Head of caudate nucleus (tissue), 42 donors: ENCODE results near the gene MX2.

Experiments used
- DNase-seq, 42 donors: peaks; one replicate each; pipeline versions ENCODE4 v3.0.0 to v3.0.0-alpha.2; 2020 to 2021; ENCODE audit warnings: mixed read lengths in 7 of 42
- intact Hi-C: fragments of 100-400 bp; cut with DNase I; formaldehyde crosslinking; loops from one replicate; pipeline ENCODE4 v1.15.0; 2022

MX2 gene

DNA sequence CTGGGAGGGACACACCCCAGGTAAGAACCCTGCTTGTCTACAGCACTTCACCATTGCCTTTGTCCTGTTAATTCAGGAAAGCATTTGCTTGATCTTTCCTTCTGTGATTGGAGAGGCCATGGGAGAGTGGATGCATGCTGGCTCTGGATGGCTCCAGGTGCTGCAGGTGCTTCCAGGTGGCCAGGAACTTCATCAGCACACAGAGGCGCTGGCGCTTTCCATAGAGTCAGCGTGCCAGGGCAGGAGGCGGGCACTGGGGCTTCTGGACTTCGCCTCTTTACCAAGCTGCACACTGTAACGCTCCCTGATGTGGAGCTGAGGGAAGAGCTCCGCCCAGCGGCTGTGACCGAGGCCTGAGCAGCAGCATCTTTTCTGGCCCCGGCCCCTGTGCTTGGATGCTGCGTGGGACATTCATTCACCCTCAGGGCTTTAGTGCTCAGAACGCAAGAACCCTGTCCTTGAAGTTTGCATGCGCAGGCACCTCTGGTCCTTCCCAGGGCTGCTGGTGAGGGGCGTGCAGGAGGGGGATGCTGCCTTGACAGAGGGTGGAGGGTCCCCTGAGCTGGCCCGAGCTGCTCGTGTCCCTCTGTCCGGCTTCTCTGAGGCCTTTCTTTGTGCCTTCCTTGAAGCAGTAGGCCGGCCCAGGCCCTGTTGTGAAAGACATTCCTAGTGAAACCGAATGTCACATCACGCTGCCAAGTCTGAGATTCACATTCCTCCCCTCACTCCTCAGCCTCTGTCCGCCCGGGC lies 1.6 kb upstream of the MX2 start:
- DNase-seq = peak in 3 of 42 donors; percentile 11 to 14 (median 12)

GRCh38 chr21:41361053-41361785 lies 608 bp upstream of the MX2 start:
- DNase-seq = peak in 3 of 42 donors; percentile 9 to 29 (median 9)
- intact Hi-C loops = no loop called here

More for the DNA sequence above, 1.6 kb upstream of the MX2 start:
- intact Hi-C loops = no loop called here

GRCh38 chr21:41362605-41363369 lies 960 bp downstream of the MX2 start:
- intact Hi-C loops = no loop called here
- peak in 4 of 42 donors; percentile 6 to 12 (median 9) for DNase-seq

DNA sequence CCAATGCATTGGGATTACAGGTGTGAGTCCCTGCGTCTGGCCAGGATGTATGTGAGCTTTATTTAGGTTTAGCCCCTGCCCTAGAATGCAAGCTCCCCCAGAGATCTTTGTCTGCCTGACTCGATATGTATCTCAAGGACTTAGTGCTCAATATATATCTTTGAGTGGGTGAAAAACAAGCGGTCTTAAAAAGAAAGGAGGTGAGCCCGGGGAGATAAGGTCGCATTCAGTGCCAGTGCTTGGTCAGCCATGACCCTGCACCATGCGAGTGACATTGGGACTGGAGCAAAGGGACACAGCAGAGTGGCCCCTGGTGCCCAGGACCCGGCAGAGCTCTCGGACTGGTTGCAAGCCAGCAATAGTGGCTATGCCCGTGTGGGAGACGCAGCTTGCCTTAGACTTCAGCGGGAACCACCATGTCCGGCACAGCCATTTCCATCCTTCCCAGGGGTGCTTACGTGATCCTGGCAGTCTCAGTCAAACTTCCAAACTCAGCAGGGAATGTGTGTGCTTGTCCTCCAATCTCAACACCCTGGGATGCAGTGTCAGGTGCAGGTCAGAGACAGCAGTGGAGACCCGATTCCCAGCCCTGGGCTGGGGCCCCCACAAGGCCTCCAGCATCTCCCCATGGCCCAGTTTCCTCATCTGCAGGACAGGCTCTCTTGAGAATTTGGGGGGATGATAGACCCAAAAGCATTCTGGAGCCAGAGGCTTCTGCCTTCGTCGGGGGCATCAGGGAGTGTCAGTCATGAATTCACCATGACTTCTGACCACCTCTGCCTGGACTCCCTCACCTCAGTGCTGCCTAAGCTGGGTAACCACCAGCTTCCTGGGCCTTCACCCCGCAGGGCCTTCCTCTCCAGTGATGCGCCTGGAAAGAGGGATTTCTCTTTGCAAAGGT lies 1.8 kb downstream of the MX2 start:
- DNase-seq = peak in 7 of 42 donors; percentile 2 to 30 (median 8)
- intact Hi-C loops = no loop called here

DNA sequence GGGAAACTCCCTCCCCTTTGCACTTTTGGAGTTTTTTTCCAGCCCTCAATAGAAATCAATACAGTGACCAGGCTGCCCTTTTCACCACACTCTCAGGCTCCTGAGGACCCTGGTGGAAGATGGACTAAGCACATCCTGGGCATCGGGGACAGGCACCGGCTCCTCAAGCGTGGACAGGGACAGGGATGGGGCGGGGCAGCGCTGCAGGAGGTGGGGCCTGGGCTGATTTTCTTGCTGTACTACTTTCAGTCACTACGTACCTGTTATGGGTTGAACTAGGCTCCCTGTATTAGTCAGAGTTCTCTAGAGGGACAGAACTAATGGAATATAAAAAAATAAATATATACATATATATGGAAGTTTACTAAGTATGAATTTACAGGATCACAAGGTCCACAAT lies 2.5 kb downstream of the MX2 start:
- intact Hi-C loops = no loop called here
- DNase-seq = peak in 7 of 42 donors; percentile 6 to 15 (median 9)

- peak in 3 of 42 donors; percentile 4 to 19 (median 5) for DNase-seq
- intact Hi-C loops = no loop called here
Observed at GRCh38 chr21:41365377-41366107, 3.7 kb downstream of the MX2 start.

- DNase-seq = peak in 5 of 42 donors; percentile 9 to 33 (median 19)
- intact Hi-C loops = no loop called here
Observed at GRCh38 chr21:41366522-41367151, 4.8 kb downstream of the MX2 start.

- intact Hi-C loops = no loop called here
- peak in 2 of 42 donors; percentile 21 to 28 for DNase-seq
Observed at GRCh38 chr21:41367301-41367944, 5.6 kb downstream of the MX2 start.

DNA sequence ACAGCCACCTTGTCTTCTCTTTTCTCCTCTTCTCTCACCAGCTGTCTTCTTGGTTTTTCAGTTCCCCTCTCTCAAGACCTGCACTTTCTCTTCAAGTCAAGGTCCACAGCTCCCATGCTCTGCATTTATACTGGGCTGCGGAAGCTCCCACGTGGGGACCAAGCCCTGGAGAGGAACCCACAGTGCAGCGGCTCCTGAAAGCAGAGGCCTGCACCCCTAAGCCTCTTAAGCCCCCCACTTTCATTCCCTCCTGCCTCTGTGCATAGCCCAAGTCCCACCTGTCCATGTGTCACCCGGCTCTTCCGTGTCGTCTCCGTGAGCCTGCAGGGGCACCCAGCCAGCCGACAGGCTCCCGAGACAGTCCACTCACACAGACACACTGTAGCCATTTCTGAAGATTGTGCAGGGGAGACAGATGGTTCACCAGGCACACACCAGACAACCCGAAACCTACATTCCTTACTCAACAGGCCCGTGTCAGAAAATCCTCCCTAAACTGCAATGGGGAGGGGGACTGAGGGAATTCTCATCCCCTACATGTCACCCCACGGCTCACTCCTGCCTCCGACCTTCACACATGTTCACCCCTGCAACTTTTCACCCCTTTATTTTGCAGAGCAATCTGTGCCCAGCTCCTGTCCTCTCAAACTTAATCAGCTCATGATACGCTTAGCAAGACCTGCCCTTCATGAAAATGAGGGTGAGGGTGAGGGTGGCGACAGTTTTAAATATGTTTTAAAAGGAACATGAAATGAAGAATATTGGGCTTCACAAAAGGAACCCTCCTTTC lies 6.3 kb downstream of the MX2 start:
- DNase-seq = peak in 7 of 42 donors; percentile 12 to 41 (median 22)
- intact Hi-C loops = no loop called here

DNA sequence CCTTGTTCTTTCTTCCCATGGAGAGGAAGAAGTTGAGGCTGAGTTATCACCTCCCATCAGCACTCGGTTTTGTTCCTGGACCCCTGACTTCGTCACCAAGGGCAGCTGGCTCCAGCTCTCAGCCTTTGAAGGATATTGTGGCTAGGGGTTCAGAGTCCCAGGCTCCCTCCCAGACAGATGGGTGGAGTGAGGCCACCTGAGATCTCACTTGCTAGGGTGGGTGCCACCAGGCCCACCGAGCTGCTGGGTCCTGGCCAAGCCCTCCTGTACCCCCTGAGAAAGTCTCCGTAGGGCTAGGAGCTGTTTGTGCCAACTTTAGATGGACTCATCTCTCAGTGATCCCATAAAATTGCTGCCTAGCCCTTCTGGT lies 6.9 kb downstream of the MX2 start:
- intact Hi-C loops = no loop called here
- peak in 3 of 42 donors; percentile 5 to 27 (median 21) for DNase-seq

DNA sequence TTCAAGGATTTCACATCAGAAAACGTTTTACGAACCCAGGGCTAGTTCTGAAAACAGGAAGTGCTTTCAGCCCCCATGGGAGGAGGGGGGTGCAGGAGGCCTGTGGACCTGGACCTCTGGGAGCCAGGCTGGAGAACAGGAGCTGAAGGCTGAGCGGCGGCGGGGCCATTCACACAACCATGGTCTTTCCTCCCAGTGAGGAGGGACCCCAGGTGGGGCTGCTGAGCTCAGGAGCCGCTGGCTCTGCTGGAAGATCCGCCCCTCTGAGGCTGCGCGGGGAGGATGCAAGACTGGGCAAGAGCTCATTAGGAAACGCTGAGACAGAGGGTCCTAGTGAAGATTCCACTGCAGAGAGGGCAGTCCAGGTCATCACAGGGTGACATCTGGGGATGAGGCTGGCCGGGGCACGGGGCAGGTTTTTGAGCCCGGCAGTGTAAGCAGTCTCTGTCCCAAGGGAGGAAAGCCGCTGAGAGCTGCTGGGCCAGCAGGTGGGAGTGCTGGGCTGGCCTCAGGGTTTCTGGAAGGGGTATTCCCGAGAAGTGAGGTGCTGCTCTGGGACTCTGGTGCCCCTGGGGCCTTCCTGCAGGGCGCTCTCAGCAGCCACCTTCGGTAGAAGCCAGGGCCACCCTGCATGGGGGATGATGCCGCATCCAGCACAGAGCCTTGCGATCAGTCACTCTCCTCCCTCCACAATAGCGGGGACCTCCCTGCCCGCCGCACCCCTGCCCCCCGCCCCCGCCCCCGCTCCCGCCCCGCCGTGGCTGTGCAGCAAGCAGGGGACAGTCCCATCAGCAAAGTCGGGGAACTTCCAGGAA lies 7.5 kb downstream of the MX2 start:
- DNase-seq = peak in 7 of 42 donors; percentile 1 to 42 (median 13)

DNA sequence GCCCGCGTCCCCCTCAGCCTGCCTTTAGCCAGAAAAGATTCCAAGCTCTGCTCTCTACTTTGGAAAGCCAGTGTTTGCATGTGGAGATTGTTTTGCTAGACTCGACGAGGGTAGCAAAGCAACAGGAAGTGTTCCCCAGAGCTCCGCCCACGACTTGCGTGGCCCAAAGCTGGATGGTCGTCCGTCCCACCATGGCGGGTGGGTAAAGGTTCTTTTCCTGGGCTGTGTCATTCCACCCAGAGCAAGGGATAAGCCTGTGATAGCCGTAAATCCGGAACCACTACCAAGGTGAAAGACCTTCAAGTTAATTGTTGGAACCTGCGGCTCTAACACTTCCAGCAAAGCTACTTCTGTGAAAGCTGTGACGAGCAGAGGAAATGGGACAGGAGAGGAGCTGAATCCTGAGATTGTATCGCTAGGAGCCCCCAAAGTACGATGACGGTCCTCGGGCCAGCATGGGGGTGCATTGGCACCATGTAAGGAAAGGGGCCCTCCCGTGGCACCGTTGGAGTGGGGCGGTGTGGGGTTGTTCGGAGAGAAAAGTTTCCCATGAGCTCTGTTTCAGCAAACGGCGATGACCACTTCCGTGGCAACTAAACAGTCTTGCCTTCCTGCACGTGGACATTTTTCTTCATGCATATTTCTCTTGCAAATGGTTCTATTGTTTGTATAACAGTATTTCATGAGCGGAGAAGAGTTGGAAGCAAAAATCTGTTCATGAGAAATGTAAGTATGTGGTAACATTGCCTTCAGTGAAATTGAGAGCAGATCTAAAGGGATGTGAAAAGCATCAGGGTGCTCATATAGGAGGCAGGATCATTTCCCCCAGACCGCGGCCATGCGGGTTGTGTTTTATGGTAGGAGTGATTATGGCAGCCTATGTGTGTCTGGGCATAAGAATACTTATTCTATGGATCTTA lies 8.4 kb downstream of the MX2 start:
- peak in 7 of 42 donors; percentile 2 to 44 (median 13) for DNase-seq
- intact Hi-C loops = no loop called here

More for the DNA sequence above, 7.5 kb downstream of the MX2 start:
- intact Hi-C loops = no loop called here

DNA sequence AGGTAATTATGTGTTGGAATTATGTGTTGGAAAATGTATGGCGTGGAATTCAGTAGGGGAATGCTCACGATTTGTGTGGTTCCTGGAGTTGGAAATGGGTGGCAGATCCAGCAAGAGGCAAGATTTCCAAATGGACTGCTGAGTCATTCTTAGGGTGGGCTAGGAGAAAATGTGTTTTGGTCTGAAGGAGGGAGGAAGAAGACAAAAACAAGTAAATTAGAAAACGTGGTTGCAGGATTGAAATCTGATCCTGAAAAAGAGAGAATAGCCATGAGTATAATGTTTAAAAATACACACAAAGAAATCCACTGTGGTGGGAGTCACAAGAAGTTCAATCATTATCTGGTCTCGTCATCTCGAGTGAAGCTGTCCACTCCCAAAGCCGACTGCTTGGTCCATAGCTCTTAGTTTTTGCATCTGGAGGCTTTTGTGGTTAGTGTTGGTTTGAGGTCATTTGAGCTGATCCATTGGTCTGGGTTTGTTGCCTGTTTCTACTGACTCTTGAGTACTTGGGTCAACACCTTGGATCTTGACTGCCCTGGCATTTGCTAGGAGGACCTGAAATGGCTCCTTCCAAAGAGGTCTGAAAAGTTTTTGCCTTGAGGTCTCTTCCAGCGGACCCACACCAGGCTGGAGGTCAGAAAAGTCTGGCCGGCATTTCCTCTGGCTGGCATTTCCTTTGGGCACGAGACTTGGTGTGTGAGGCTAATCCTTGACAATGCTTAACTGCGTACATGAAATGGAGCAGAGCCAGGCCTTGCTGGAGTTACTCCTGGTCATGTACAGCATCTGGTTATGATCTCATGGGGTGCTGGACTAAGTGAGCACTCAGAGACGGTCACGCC lies 9.2 kb downstream of the MX2 start:
- peak in 3 of 42 donors; percentile 14 to 38 (median 18) for DNase-seq
- intact Hi-C loops = no loop called here
